ENCODE measurements around the gene TMEM91.

The TMEM91 gene

DNA sequence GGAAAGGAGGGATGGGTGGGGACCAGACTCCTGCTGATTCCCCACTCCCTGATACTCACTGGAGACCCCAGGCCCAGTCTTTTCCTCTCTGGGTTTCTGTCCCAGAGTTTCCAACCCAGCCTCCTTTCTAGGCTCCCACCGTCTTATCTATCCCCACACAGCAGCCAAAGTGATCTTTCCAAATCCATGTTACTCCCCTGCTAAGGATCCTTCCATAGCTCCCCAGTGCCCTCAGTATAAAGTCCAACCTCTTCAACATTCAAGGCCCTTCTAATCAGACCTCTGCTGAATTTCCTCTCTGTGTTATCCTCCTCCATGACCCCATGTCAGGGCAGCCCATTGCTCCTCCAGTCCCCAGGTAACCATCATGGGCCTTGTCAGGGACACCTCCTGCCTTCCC lies 21.3 kb upstream of the TMEM91 start:
- Histone ChIP-seq H3K27me3 (ENCODE audit: insufficient read depth, low read depth, severe bottlenecking) (peaks cover 10% of the 10 kb centered on the region), H3K27ac (no peak overlapping the region), H3K4me3 (ENCODE audit: low read depth, low read length) (no peak overlapping the region), H3K9me3 (ENCODE audit: severe bottlenecking) (no peaks in the 10 kb centered on the region), H3K36me3 (no peaks in the 10 kb centered on the region)
- no peak for DNase-seq
- TF ChIP-seq, protein P1, sequence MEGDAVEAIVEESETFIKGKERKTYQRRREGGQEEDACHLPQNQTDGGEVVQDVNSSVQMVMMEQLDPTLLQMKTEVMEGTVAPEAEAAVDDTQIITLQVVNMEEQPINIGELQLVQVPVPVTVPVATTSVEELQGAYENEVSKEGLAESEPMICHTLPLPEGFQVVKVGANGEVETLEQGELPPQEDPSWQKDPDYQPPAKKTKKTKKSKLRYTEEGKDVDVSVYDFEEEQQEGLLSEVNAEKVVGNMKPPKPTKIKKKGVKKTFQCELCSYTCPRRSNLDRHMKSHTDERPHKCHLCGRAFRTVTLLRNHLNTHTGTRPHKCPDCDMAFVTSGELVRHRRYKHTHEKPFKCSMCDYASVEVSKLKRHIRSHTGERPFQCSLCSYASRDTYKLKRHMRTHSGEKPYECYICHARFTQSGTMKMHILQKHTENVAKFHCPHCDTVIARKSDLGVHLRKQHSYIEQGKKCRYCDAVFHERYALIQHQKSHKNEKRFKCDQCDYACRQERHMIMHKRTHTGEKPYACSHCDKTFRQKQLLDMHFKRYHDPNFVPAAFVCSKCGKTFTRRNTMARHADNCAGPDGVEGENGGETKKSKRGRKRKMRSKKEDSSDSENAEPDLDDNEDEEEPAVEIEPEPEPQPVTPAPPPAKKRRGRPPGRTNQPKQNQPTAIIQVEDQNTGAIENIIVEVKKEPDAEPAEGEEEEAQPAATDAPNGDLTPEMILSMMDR (IDR thresholded peaks at IDR 0.05; ENCODE audit: low read depth, low read length) = no peak

DNA sequence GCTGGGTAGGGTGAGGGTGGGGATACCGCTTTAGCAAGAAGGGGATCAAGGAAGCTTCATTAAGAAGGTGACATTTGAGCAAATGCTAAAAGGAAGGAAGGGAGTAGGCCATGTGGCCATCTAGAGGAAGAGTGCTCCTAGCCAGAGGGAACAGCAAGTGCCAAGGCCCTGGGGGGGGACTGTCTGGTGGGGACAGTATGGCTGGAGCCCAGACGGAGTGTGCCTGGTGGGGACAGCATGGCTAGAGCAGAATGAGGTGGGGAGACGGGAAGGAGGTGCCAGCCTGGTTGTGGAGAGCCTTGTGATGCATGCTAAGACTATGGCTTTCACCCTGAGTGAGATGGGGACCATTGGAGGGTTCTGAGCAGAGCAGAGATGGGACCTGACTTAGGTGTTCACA lies 20.5 kb upstream of the TMEM91 start:
- Histone ChIP-seq H3K27ac (no peak overlapping the region), H3K4me3 (ENCODE audit: low read depth, low read length) (no peak overlapping the region), H3K9me3 (ENCODE audit: severe bottlenecking) (no peaks in the 10 kb centered on the region), H3K27me3 (ENCODE audit: insufficient read depth, low read depth, severe bottlenecking) (peaks cover 10% of the 10 kb centered on the region), H3K36me3 (no peaks in the 10 kb centered on the region)
- TF ChIP-seq, protein P1 (IDR thresholded peaks at IDR 0.05; ENCODE audit: low read depth, low read length) = no peak
- DNase-seq = no peak

DNA sequence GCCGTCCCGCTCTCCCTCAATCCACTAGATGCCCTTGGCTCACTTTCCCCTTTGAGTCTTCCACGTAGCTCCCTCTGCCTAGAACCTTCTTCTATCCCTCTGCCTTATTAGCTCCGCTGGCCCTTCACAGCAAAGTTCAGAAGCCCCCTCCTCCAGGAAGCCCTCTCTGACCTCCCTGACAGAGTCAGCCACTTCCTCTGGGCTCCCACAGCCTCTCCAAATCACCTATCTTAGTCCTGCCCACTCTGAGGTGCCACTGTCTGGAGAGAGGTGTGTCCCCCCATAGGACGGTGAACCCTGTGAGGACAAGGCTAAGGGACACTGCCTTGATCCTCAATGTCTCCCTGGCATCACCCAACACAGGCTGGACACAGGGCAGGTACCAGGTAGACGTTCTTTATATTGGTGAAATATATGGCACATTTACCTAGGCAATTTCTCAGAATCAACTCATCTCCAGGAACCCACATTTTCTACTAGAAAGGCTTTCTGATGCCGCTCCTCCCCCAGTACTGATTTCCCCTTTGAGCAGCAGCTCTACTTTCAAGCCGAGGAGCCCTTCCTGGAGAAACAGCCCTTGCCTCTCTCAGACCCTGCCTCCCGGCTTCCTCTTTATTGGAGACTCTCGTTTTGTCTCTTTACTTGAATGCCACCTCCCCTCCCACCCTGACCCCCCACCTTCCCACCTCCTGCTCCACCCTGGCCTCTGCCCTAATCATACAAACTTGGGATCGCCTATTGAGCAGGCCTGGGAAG lies 19.2 kb upstream of the TMEM91 start:
- no peak for DNase-seq
- TF ChIP-seq, protein P1 (IDR thresholded peaks at IDR 0.05; ENCODE audit: low read depth, low read length) = no peak
- no peaks in the 10 kb centered on the region for H3K36me3 ChIP-seq

DNA sequence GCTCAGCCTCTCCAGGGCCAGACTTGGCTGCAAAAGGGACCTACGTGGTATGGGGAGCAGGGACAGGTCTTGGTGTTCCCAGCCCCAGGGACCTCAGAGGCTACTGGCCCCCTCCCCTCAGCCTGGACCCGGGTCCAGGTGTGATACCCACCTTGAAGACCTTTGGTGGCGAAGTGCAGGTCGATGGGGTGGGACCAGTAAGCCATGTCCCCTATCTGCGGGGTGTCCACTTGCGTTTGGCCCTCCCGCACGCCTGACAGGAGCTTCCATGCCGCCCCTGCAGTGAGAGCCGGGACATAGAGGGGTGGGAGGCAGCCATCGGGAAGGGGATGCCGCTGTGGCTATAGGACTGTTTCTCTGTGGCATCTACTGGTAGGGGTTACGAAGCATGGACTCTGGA lies 18.6 kb upstream of the TMEM91 start:
- TF ChIP-seq, protein P1 (IDR thresholded peaks at IDR 0.05; ENCODE audit: low read depth, low read length) = no peak
- H3K36me3 ChIP-seq = no peaks in the 10 kb centered on the region
- H3K4me3 ChIP-seq (ENCODE audit: low read depth, low read length) = no peak overlapping the region
- no peaks in the 10 kb centered on the region for H3K9me3 ChIP-seq (ENCODE audit: severe bottlenecking)
- no peak for DNase-seq
- H3K27ac ChIP-seq = no peak overlapping the region
- peaks cover 2% of the 10 kb centered on the region for H3K27me3 ChIP-seq (ENCODE audit: insufficient read depth, low read depth, severe bottlenecking)

More for the DNA sequence above, 19.2 kb upstream of the TMEM91 start:
- no peaks in the 10 kb centered on the region for H3K9me3 ChIP-seq (ENCODE audit: severe bottlenecking)
- no peak overlapping the region for H3K4me3 ChIP-seq (ENCODE audit: low read depth, low read length)
- no peak overlapping the region for H3K27ac ChIP-seq
- H3K27me3 ChIP-seq (ENCODE audit: insufficient read depth, low read depth, severe bottlenecking) = peaks cover 5% of the 10 kb centered on the region

DNA sequence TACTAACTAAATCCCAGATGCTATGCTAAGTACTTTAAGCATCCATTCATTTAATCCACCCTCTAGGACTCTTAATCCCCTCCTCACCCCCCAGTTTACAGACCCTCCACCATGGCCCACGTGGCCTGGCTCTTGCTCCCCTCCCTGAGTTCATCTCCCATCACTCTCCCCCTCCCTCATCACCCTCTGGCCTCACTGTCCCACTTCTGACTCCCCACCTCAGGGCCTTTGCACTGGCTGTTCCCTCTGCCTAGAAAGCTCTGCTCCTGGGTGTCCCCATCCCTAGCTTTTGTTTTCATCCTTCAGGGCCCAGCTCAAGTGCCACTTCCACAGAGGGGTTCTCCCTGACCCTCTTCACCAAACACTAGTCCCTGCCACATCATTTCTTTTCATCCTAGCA lies 16.6 kb upstream of the TMEM91 start:
- Histone ChIP-seq H3K27ac (no peak overlapping the region), H3K9me3 (ENCODE audit: severe bottlenecking) (no peaks in the 10 kb centered on the region), H3K36me3 (0 out of 2 replicates have a peak, but pooled peaks cover 3% of the 10 kb centered on the region), H3K4me3 (ENCODE audit: low read depth, low read length) (no peak overlapping the region), H3K27me3 (ENCODE audit: insufficient read depth, low read depth, severe bottlenecking) (no peaks in the 10 kb centered on the region)
- DNase-seq = no peak
- TF ChIP-seq, protein P1 (IDR thresholded peaks at IDR 0.05; ENCODE audit: low read depth, low read length) = no peak
